ENCODE measurements around the gene SEBOX.
A peak's percentile ranks its signal among the peaks of the same experiment; 100 is the strongest.

SEBOX gene

GRCh38 chr17:28379814-28380801 is 15.1 kb upstream of the SEBOX start:
- Histone ChIP-seq H3K27me3 (ENCODE audit: control insufficient read depth, insufficient read depth, low read length) (peaks cover 68% of the 10 kb centered on the region), H3K36me3 (ENCODE audit: control insufficient read depth, insufficient read depth, low read length) (no peaks in the 10 kb centered on the region), H3K4me1 (ENCODE audit: control insufficient read depth, insufficient read depth, low read length) (no peaks in the 10 kb centered on the region), H3K9ac (ENCODE audit: low read length) (no peak overlapping the region), H3K4me3 (ENCODE audit: low read depth, low read length) (no peak overlapping the region), H3K9me3 (ENCODE audit: control insufficient read depth, insufficient read depth, low read depth, low read length) (no peaks in the 10 kb centered on the region), H3K27ac (ENCODE audit: low read depth, low read length) (no peak overlapping the region)

- H3K36me3 ChIP-seq (ENCODE audit: control insufficient read depth, insufficient read depth, low read length): no peaks in the 10 kb centered on the region
- H3K4me3 ChIP-seq (ENCODE audit: low read depth, low read length): peak overlapping the region; percentile 74; the same call in 1 of the 2 replicates
- H3K9ac ChIP-seq (ENCODE audit: low read length): no peak overlapping the region
- no peak overlapping the region for H3K27ac ChIP-seq (ENCODE audit: low read depth, low read length)
- peaks cover 14% of the 10 kb centered on the region for H3K4me1 ChIP-seq (ENCODE audit: control insufficient read depth, insufficient read depth, low read length)
- H3K9me3 ChIP-seq (ENCODE audit: control insufficient read depth, insufficient read depth, low read depth, low read length): no peaks in the 10 kb centered on the region
- peaks cover 37% of the 10 kb centered on the region for H3K27me3 ChIP-seq (ENCODE audit: control insufficient read depth, insufficient read depth, low read length)
Observed at GRCh38 chr17:28372945-28373274, 7.9 kb upstream of the SEBOX start.

- H3K4me1 ChIP-seq (ENCODE audit: control insufficient read depth, insufficient read depth, low read length): peaks cover 14% of the 10 kb centered on the region
- H3K27me3 ChIP-seq (ENCODE audit: control insufficient read depth, insufficient read depth, low read length): peaks cover 35% of the 10 kb centered on the region
- no peaks in the 10 kb centered on the region for H3K9me3 ChIP-seq (ENCODE audit: control insufficient read depth, insufficient read depth, low read depth, low read length)
- H3K4me3 ChIP-seq (ENCODE audit: low read depth, low read length): peak overlapping the region; percentile 74
- H3K9ac ChIP-seq (ENCODE audit: low read length): peak overlapping the region; percentile 67
- H3K27ac ChIP-seq (ENCODE audit: low read depth, low read length): no peak overlapping the region
- no peaks in the 10 kb centered on the region for H3K36me3 ChIP-seq (ENCODE audit: control insufficient read depth, insufficient read depth, low read length)
Observed at GRCh38 chr17:28372203-28372944, 7.4 kb upstream of the SEBOX start.

- no peaks in the 10 kb centered on the region for H3K36me3 ChIP-seq (ENCODE audit: control insufficient read depth, insufficient read depth, low read length)
- no peaks in the 10 kb centered on the region for H3K9me3 ChIP-seq (ENCODE audit: control insufficient read depth, insufficient read depth, low read depth, low read length)
- H3K27me3 ChIP-seq (ENCODE audit: control insufficient read depth, insufficient read depth, low read length): peaks cover 35% of the 10 kb centered on the region
- H3K9ac ChIP-seq (ENCODE audit: low read length): peak within 1 kb of the TSS; percentile 67
- no peak within 1 kb of the TSS; the same call in 1 of the 2 replicates for H3K27ac ChIP-seq (ENCODE audit: low read depth, low read length)
- peaks cover 14% of the 10 kb centered on the region for H3K4me1 ChIP-seq (ENCODE audit: control insufficient read depth, insufficient read depth, low read length)
- peak within 1 kb of the TSS; percentile 74 for H3K4me3 ChIP-seq (ENCODE audit: low read depth, low read length)
Observed at GRCh38 chr17:28371245-28372202, 6.5 kb upstream of the SEBOX start, which contains the start of gene SARM1. TSS of gene SARM1 (plus strand) at chr17:28371694. CDS start at chr17:28372033, 339 bp downstream.

GRCh38 chr17:28370744-28371103 is 5.7 kb upstream of the SEBOX start:
- Histone ChIP-seq H3K9ac (ENCODE audit: low read length) (peak overlapping the region; percentile 4), H3K36me3 (ENCODE audit: control insufficient read depth, insufficient read depth, low read length) (no peaks in the 10 kb centered on the region), H3K27me3 (ENCODE audit: control insufficient read depth, insufficient read depth, low read length) (peaks cover 35% of the 10 kb centered on the region), H3K4me3 (ENCODE audit: low read depth, low read length) (peak overlapping the region; percentile 49), H3K4me1 (ENCODE audit: control insufficient read depth, insufficient read depth, low read length) (peaks cover 14% of the 10 kb centered on the region), H3K27ac (ENCODE audit: low read depth, low read length) (no peak overlapping the region; the same call in 1 of the 2 replicates), H3K9me3 (ENCODE audit: control insufficient read depth, insufficient read depth, low read depth, low read length) (no peaks in the 10 kb centered on the region)

GRCh38 chr17:28370035-28370743 is 5.2 kb upstream of the SEBOX start, which contains the start of gene VTN:
TSS of gene VTN (minus strand) at chr17:28370307. CDS start at chr17:28370203, 104 bp downstream.
- Histone ChIP-seq H3K27me3 (ENCODE audit: control insufficient read depth, insufficient read depth, low read length) (peaks cover 35% of the 10 kb centered on the region), H3K4me3 (ENCODE audit: low read depth, low read length) (peak within 1 kb of the TSS; percentile 49), H3K9ac (ENCODE audit: low read length) (peak within 1 kb of the TSS; percentile 55), H3K36me3 (ENCODE audit: control insufficient read depth, insufficient read depth, low read length) (peaks cover 2% of the 10 kb centered on the region; the same call in 1 of the 2 replicates), H3K4me1 (ENCODE audit: control insufficient read depth, insufficient read depth, low read length) (peaks cover 14% of the 10 kb centered on the region), H3K9me3 (ENCODE audit: control insufficient read depth, insufficient read depth, low read depth, low read length) (no peaks in the 10 kb centered on the region), H3K27ac (ENCODE audit: low read depth, low read length) (no peak within 1 kb of the TSS; the same call in 1 of the 2 replicates)

- peaks cover 31% of the 10 kb centered on the region for H3K27me3 ChIP-seq (ENCODE audit: control insufficient read depth, insufficient read depth, low read length)
- peaks cover 3% of the 10 kb centered on the region; the same call in 1 of the 2 replicates for H3K36me3 ChIP-seq (ENCODE audit: control insufficient read depth, insufficient read depth, low read length)
- H3K4me3 ChIP-seq (ENCODE audit: low read depth, low read length): no peak overlapping the region
- H3K27ac ChIP-seq (ENCODE audit: low read depth, low read length): no peak overlapping the region
- H3K9me3 ChIP-seq (ENCODE audit: control insufficient read depth, insufficient read depth, low read depth, low read length): no peaks in the 10 kb centered on the region
- H3K9ac ChIP-seq (ENCODE audit: low read length): peak overlapping the region; percentile 55
- peaks cover 14% of the 10 kb centered on the region for H3K4me1 ChIP-seq (ENCODE audit: control insufficient read depth, insufficient read depth, low read length)
Observed at GRCh38 chr17:28369684-28370034, 4.7 kb upstream of the SEBOX start.

- H3K36me3 ChIP-seq (ENCODE audit: control insufficient read depth, insufficient read depth, low read length): peaks cover 8% of the 10 kb centered on the region; the same call in 1 of the 2 replicates
Observed at GRCh38 chr17:28368915-28369683, 4.1 kb upstream of the SEBOX start.

GRCh38 chr17:28368306-28368831 is 3.4 kb upstream of the SEBOX start:
- H3K27ac ChIP-seq (ENCODE audit: low read depth, low read length): no peak overlapping the region
- peaks cover 18% of the 10 kb centered on the region for H3K27me3 ChIP-seq (ENCODE audit: control insufficient read depth, insufficient read depth, low read length)
- H3K4me3 ChIP-seq (ENCODE audit: low read depth, low read length): no peak overlapping the region
- H3K9ac ChIP-seq (ENCODE audit: low read length): no peak overlapping the region
- H3K9me3 ChIP-seq (ENCODE audit: control insufficient read depth, insufficient read depth, low read depth, low read length): no peaks in the 10 kb centered on the region
- peaks cover 15% of the 10 kb centered on the region; the same call in 1 of the 2 replicates for H3K36me3 ChIP-seq (ENCODE audit: control insufficient read depth, insufficient read depth, low read length)
- peaks cover 14% of the 10 kb centered on the region for H3K4me1 ChIP-seq (ENCODE audit: control insufficient read depth, insufficient read depth, low read length)

More at GRCh38 chr17:28368915-28369683, 4.1 kb upstream of the SEBOX start:
- peaks cover 25% of the 10 kb centered on the region for H3K27me3 ChIP-seq (ENCODE audit: control insufficient read depth, insufficient read depth, low read length)
- no peak overlapping the region for H3K9ac ChIP-seq (ENCODE audit: low read length)
- H3K27ac ChIP-seq (ENCODE audit: low read depth, low read length): no peak overlapping the region
- peaks cover 14% of the 10 kb centered on the region for H3K4me1 ChIP-seq (ENCODE audit: control insufficient read depth, insufficient read depth, low read length)
- no peak overlapping the region for H3K4me3 ChIP-seq (ENCODE audit: low read depth, low read length)
- H3K9me3 ChIP-seq (ENCODE audit: control insufficient read depth, insufficient read depth, low read depth, low read length): no peaks in the 10 kb centered on the region

All from HUES6 (cell line).